ENCODE results near the gene CP. TPM values are rescaled to one million over a fixed set of nuclear protein-coding genes. Genes with fewer than 3 reads are reported as not detected.

The CP gene
- total and polyA plus RNA-seq, 2 of the 13 experiments (the other 11 are each of a cell fraction or from before 2014, with no cell fraction given) = 42.6 to 789 TPM

GRCh38 chr3:149266736-149267135 lies 45.1 kb upstream of the CP start (continued):
- TF ChIP-seq AHDC1 (CRISPR knock-in tag; IDR thresholded peaks at IDR 0.05; ENCODE audit: borderline replicate concordance) = no peak
- no peak for TF ChIP-seq FOXO4 (CRISPR knock-in tag; conservative IDR thresholded peaks at IDR 0.05)
- no peak for TF ChIP-seq YY1 (IDR thresholded peaks at IDR 0.05; ENCODE audit: insufficient read depth, insufficient replicate concordance, low read depth, low read length)
- TF ChIP-seq ZNF326 (CRISPR knock-in tag; IDR thresholded peaks at IDR 0.05; ENCODE audit: borderline replicate concordance) = no peak
- no peak for TF ChIP-seq EED (CRISPR knock-in tag; IDR thresholded peaks at IDR 0.05)
- TF ChIP-seq BCL3 (CRISPR knock-in tag; IDR thresholded peaks at IDR 0.05) = no peak
- TF ChIP-seq ARNT (IDR thresholded peaks at IDR 0.05) = no peak

Data from HepG2 (cell line).